Medulla oblongata (tissue), 1 donor: Measurements from ENCODE around the gene B4GALNT2.

Experiments used
- DNase-seq: peaks from one replicate; pipeline ENCODE4 v3.0.0-alpha.2; 2015; ENCODE audit errors: extremely low spot score

Gene B4GALNT2

DNA sequence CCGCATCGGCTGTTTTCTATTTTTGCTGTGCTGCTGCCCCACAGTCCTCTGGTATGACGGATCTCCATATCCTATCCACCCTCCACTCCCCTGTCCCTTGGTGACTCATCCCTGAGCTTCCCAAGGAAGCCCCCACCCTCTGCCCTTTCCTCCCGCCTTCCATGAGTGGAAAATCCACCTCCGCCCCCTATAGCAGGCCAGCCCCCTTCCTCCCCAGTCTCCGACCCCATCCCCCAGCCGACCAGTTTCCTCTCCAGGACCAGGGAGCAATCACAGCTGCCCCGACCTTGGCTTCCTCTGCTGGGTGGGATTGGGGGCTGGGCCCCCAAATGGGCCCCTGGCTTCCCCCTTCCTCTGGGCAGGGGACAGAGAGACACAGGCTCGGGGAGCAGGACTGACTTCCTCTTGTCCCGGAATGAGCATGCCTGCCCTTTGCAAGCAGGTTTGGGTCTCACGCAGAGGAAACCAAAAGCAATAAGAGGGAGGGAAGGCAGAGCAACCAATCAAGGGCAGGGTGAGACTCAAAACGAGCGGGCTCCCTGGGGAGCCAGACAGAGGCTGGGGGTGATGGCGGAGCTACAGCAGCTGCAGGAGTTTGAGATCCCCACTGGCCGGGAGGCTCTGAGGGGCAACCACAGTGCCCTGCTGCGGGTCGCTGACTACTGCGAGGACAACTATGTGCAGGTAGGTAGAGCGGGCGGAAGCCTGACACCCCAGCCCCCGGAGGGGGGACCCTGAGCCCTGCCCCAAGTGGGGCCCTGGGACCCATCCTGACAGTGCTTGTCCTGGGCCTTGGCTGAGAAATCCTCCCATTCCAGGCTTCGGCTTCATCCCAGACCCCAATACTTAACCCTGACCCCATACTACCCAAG lies 77.8 kb downstream of the B4GALNT2 start, which contains the start of the genes ABI3 and GNGT2:
TSS of gene ABI3 (plus strand) at position 550 of the 872 bp plus-strand sequence. CDS start at position 568, 18 bp downstream.
TSS of gene GNGT2 (minus strand) at position 417 of the 872 bp plus-strand sequence. CDS start 3,152 bp downstream, outside the sequence.
- DNase-seq, result peak; percentile 72

DNA sequence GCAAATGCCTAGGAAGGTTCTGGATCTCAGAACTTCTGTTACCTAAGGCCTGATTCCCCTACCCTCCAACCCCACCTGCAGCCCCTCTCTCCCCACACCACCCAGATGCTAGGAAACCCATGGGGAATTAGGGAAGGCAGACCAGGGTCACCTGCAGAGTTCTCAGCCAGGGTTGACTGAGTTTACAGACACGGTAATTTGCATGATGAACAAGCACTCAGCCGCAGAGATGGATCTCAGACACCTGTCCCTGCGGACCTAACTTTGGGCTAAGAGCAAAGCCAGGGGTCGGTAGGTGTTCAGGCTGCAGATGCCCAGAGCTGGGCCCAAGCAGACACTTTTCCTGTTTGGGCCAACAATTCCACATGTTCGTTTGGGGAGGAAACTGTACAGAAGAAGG lies 80.8 kb downstream of the B4GALNT2 start:
- DNase-seq, result no peak

DNA sequence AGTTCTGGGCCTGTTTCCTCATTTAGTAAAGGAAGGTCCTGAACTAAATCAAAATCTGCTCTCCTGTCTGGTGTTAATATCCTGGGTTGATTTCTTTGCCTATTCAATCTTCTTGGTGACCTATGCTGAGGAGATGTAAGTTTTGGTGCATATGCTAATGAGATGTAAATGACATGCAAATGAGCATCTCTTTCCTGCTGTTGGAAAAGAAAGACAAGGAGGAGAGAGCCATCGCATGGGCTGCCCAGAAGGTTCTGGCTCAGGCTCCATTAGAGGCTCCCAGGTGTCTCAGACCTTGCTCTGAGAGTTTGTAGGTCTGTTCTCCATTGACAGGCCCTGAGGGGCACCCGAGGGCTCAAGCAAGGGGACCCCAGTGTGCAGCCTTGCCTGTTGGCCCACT lies 81.3 kb downstream of the B4GALNT2 start:
- DNase-seq, result no peak

DNA sequence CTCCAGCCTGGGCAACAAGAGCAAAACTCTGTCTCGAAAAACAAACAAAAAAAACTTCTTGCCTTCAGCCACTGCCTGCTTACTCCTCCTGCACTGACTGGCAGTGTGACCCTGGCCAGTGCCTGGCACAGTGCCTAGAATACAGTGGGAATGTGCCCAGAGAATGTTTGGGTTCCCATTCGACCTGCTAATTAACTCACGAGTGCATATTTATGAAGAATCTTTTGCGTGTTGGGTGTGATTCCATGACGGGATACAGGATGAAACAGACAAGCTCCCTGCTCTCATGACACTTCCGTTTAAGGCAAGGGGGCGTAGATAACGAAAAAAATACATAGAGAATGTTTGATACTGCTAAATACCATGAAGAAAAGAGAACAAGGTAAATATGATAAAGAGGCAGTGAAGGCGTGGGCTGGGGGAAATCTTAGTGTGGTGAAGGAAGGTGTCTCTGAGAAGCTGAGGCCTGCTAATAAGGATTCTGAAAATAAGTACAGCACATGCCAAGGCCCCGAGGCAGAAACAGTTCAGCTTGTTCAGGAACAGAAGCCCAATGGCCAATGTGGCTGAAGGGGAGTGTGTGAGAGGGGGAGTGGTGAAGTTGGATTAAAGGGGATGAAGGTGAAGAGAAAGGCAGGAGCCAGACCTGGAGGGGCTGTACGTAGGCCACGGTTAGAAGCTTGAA lies 82.2 kb downstream of the B4GALNT2 start:
- peak; percentile 37 for DNase-seq

DNA sequence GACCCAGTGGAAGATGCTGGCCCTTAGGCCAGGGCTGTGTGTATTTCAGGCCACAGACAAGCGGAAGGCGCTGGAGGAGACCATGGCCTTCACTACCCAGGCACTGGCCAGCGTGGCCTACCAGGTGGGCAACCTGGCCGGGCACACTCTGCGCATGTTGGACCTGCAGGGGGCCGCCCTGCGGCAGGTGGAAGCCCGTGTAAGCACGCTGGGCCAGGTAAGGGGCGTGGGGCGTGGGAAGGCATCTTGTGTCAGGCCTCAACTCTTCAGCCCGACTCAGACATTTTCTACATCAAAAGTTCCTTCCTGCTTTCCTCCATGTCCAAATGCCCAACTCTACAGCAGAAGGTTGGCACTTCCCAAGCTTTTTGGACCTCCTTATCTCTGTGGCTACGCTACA lies 83.9 kb downstream of the B4GALNT2 start:
- DNase-seq, result no peak

DNA sequence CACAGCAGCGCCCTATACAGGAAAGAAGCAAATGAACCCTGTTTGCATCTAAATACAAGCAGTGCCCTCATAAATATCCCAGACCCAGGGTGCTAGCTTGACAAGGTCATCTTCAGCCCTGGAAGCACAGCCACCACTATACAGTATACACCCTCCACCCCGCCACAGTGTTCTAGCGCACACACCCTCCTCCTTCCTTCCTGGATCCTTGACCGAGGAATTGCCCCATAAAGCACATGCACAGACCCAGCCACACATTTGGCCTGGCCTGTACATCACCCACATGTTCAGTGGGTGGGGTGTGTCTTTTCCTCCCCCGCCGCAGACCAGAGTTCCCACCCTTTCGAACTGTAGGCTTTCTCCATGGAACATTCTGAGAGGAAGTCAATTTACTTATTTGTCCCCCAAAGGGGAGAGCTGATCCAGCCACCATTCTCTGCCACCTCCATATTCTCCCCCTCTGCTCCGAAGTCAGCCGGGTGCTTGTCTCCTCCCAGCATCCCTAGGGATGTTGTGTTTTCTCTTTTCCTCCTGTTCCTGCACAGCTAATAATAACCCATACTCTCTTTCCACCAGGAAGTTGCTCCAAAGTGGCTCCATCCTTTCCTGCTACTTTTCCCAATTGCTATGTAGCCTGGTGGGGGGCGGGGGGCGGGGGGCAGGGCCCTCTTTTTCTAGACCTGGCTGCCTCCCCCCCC lies 84.5 kb downstream of the B4GALNT2 start:
- DNase-seq, result peak; percentile 77

DNA sequence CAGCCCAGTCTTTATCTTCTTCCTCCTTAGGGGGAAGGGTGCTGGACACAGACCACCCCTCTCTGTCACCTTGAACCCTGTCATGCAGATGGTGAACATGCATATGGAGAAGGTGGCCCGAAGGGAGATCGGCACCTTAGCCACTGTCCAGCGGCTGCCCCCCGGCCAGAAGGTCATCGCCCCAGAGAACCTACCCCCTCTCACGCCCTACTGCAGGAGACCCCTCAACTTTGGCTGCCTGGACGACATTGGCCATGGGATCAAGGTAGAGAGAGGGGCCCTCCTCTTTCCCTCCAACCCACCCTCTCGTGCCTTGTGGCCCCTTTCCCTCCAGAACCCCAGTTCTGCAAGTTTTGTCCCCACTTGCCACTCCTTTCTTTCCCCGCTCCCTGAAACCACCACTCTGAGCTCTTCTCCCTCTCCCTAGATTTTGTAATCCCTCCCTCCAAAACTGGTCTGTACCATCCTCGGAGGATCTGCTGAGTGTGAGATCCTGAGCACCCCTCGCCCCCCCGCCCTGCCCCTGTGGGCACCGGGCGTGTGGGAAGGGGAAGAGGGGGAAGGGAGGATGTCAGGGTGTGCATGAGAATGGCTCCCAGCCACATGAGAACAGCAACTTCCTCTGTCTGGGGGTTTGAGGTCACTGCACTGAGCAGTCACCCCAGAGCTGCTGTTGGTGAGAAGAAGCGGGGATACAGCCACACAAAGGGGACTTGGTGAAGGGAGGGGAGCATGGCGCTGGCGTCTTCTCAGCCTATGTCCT lies 85.3 kb downstream of the B4GALNT2 start:
- peak; percentile 82 for DNase-seq

DNA sequence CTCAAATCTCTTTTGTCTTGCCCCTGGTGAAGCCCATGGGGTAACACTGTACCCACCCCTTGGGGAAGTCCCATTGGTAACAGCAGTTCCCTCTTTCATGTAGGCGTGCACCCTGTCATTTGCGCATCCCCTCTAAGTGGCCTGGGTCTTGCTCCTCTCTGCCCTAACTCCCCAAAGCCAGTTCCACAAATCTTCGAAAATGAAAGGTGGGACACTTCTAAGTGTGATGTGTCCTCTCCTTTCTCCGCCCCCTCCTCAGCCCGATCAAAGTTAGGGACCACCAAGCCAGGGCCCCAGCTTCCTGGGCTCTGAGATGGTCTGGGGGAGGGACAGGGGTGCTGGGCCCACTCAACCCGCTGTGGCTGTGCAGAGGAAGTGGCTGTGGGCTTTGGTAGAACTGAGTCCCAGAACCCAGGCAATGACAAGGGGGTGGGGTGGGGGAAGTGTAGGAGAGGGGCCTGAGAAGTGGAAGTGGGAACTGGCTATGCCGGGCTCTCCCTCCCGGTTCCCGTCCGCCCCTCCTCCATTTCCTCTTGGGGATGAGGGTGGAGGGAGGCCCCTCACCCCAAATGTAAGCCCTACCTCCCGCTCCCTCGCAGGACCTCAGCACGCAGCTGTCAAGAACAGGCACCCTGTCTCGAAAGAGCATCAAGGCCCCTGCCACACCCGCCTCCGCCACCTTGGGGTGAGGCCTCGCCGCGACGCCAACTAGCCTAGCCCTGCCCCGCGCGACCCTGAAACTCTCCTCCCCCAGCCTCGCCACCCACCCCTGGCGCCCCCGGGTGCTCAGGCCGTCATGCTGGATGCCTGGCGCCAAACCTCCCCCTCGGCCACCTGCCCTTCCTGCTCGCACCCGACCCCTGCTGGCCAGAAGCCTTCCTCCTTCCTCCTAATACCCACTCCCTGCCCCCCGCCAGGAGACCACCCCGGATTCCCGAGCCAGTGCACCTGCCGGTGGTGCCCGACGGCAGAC lies 86.7 kb downstream of the B4GALNT2 start:
- DNase-seq, result peak; percentile 50

DNA sequence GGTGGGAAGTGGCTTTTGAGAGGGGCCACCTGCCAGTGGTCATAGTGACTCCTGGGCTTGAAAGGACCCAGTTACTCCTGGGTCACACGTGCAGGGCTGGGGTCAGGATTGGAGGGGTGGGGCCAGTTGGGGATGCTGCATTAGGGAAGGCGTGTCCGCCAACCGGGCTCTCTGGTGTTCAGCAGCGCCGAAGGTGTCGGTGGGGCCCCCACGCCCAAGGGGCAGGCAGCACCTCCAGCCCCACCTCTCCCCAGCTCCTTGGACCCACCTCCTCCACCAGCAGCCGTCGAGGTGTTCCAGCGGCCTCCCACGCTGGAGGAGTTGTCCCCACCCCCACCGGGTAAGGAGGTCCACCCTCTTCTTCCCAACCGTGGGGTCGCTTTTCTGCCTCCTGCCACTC lies 87.4 kb downstream of the B4GALNT2 start:
- no peak for DNase-seq

DNA sequence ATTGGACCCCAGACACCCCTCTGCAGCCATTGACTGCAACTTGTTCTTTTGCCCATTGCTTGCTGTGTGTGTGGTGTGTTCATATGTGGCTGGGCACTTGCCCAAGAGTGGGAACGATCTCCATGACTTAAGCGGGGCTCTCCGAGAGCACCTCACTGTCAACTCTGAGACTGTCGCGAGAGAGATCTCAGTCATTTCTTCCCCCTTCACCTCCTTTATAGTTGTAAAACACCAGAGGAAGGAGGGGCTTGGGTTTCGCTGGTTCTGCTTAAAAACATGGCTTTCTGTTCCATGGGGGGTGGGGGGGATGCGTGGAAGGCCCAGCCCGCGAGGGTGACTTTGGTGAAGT lies 90.6 kb downstream of the B4GALNT2 start:
- DNase-seq, result no peak

DNA sequence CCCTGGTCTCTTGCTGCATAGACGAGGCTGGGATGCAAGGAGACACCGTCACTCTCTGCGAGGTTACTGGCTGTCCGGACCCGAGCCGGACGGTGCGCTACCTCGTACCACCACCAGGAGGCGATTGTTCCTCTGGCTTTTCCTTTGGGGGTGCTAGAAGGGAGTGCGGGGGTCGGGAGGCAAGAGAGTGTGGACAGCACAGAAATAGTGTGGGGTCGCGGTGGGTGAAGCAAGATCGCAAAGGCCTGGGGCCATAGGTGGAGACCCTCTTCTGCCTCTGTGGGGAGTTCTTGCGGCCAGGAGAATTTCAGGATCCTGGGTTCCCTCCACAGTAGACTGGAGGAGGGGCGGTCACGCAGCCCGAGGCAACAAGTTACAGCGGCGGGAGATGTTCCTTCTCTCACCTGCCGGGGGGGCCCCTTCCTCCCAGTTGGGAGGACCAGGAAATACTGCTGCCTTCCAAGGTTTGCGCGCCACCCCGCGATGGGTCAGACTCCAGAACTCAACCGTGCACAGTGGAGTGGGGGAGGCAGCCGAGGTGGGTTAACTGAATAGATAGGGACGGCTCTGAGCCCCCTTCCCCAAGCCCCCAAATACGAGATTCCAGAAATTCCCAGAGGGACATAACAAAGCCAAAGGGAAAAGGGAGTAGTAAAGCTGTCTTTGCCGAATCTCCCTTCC lies 91.1 kb downstream of the B4GALNT2 start:
- peak; percentile 45 for DNase-seq

DNA sequence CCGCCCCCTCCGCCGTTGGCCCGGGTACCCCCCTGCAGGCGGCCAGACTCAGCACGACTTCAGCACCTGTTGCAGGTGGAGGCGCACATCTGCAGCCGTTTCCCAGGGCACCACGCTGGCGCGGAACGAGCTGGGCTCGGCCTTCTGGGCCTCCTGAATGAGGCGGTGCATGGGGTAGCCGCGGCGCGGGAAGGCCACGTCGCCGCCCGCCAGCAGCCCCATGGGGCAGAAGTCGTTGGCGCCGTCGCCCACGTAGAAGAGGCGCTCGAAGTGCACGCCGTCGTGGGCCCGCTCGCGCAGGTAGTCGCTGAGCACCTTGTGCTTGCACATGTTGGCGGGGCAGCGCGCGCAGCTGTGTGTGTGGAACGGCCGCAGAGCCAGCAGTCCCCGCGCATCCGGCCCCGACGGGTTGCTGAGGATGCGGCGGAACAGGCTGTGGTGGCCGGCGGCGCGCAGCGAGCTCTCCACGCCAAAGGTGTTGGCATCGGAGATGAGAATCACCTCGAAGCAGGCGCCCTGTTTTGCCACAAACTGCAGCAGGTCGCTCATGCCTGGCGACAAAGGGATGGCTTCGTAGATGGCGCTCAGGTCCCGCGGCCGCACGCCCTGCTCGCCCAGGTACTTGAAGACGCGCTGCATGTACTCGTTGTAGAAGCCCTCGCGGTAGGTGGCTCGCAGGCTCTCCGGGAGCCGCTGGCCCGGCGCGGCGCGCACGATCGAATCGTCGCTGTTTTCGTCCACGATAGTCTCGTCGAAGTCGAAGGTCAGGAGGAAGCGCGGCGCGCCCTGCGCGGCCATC lies 91.8 kb downstream of the B4GALNT2 start:
- DNase-seq, result no peak

DNA sequence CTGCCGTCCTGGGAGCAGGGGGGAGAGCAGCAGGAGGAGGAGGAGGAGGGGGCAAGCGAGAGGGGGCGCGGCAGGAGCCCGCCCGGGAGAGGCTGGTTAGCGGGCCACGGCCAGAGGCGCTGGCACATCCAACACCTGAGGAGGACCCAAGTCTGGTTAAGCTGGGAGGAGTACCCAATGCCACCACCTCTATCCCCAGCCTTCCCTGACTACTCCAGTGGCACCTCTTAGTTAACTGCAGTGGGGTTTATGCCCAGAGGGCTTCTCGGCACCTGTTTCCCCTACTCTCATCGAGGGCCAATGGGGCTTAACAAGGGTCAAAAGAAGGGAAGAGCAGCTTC lies 92.4 kb downstream of the B4GALNT2 start:
- no peak for DNase-seq

DNA sequence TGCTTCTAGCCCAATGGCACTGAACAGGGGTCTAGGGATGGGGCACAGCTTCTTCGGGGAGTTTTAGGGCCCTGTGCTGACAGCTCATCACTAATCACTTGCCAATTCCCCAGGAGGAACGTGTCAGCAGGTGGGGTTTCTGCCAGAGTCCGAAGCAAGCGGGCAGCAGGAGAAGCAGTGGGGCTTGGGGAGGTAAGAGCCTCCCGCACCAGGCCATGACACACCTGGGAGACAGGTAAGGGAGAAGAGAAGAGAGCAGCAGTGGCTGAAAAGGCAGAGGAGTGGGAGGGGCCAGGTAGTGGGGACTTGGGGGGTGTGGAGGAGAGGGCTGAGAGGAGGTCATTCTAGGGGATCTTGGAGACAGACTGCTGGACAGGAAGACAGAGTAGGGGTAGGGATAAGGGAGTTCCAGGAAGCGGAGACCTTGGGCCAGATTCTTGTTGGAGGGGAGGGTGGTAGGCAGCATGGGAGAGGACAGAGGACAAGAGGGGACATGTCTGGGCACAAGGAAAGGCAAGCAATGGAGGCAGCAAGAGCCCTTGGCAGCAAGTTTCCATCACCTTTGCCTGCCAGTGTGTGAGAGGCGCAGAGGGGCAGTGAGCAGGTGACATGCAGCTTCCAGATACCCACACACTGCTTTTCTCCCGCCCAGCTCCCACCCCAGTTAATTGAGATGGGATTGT lies 93.1 kb downstream of the B4GALNT2 start:
- DNase-seq, result no peak
